Measurements from ENCODE around the gene PRPF18. TPM values are rescaled to one million over a fixed set of nuclear protein-coding genes. Genes with fewer than 3 reads are reported as not detected.

Gene PRPF18
- total RNA-seq, 1 experiment from 2014 or later, result 21.3 TPM

DNA sequence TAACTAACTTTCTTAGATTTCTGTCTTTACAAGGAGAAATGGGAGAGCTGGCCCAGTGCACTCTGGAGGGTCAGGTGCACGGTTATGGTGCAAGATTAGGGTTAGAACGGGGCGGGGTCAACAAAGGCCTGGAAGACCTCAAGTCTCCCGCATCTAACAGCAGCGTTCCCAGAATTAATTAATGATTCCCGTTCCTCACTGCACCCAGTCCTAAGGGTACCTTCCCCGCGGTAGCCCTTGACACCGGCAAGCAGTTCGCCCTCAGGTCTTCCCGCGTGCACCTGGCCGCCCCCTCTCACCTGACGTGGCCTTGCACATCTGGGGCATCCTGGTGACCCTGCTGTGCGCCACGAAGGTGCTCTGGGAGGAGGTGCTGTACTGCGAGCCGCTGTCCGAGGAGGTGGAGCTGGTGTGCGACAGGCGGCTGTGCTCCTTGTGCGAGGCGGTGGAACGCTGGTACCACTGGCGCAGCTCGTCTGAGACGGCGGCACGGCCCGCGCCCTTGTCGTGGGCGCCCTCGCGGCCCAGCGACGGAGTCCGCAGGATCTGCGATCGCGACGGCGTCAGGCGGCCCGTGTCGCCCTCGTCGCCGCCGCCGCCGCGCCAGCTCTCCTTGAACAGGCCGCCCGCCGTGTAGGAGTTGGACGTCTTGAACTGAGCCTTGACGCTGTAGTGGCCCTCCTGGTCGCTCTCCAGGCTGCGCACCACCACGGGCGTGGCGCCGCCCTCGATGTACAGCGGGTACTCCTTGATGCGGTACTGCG is 69.8 kb downstream of the PRPF18 start:
- BruUV-seq (replicated peaks), result no TSS peak
- TF ChIP-seq, protein P1, sequence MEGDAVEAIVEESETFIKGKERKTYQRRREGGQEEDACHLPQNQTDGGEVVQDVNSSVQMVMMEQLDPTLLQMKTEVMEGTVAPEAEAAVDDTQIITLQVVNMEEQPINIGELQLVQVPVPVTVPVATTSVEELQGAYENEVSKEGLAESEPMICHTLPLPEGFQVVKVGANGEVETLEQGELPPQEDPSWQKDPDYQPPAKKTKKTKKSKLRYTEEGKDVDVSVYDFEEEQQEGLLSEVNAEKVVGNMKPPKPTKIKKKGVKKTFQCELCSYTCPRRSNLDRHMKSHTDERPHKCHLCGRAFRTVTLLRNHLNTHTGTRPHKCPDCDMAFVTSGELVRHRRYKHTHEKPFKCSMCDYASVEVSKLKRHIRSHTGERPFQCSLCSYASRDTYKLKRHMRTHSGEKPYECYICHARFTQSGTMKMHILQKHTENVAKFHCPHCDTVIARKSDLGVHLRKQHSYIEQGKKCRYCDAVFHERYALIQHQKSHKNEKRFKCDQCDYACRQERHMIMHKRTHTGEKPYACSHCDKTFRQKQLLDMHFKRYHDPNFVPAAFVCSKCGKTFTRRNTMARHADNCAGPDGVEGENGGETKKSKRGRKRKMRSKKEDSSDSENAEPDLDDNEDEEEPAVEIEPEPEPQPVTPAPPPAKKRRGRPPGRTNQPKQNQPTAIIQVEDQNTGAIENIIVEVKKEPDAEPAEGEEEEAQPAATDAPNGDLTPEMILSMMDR (IDR thresholded peaks at IDR 0.05; ENCODE audit: unreplicated experiment), result no peak
- no peak for DNase-seq
- Mint-ChIP-seq H3K27ac (ENCODE audit: unreplicated experiment) (no peak overlapping the region), H3K4me1 (ENCODE audit: low read depth, unreplicated experiment) (no peaks in the 10 kb centered on the region), H3K36me3 (ENCODE audit: insufficient read depth, unreplicated experiment) (peaks cover 12% of the 10 kb centered on the region), H3K9me3 (ENCODE audit: low read depth, unreplicated experiment) (no peaks in the 10 kb centered on the region), H3K27me3 (ENCODE audit: unreplicated experiment) (no peaks in the 10 kb centered on the region), H3K4me3 (ENCODE audit: low read depth, unreplicated experiment) (no peak overlapping the region)
- CTCF ChIA-PET, result interaction anchor here (0.7 kb wide), 1 partner anchor 1246 kb away, joined by 6 read pairs; no protein-coding TSS in a partner anchor
- intact Hi-C loops (cut with micrococcal nuclease; ENCODE audit: unreplicated experiment), result no loop called here

DNA sequence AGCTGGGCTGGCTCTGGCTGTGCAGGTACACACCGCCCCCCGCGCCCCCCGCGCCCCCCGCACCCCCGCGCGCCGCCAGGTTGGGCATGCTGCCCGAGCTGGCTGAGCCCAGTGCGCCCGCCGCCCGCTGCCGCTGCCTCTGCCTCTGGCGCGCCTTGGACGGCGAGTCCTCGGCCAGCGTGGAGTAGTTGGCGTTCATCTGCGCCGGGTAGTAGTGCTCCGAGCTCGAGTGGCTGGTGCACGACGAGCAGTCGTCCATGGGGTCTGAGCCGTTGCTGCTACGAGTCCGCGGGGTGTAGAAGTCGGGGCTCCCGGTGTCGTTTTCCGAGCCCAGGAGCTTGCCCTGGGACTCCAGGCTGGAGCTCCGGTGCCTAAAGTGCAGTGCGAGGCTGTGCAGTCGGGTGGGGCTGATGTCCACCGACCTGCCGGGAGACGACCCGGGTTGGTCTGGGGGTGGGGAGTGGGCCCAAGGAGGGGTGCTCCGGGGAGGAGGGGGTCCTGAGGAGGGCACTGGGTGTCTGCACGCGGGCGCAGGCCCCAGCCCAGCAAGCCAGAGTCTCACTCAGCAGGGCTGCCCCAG is 70.4 kb downstream of the PRPF18 start:
- H3K27me3 Mint-ChIP-seq (ENCODE audit: unreplicated experiment), result no peaks in the 10 kb centered on the region
- peaks cover 12% of the 10 kb centered on the region for H3K36me3 Mint-ChIP-seq (ENCODE audit: insufficient read depth, unreplicated experiment)
- TF ChIP-seq, protein P1 (IDR thresholded peaks at IDR 0.05; ENCODE audit: unreplicated experiment), result no peak
- H3K27ac Mint-ChIP-seq (ENCODE audit: unreplicated experiment), result no peak overlapping the region
- no peak for DNase-seq
- intact Hi-C loops (cut with micrococcal nuclease; ENCODE audit: unreplicated experiment), result no loop called here
- H3K4me3 Mint-ChIP-seq (ENCODE audit: low read depth, unreplicated experiment), result no peak overlapping the region
- no peaks in the 10 kb centered on the region for H3K4me1 Mint-ChIP-seq (ENCODE audit: low read depth, unreplicated experiment)
- BruUV-seq (replicated peaks), result no TSS peak
- CTCF ChIA-PET, result no interaction called here
- no peaks in the 10 kb centered on the region for H3K9me3 Mint-ChIP-seq (ENCODE audit: low read depth, unreplicated experiment)

DNA sequence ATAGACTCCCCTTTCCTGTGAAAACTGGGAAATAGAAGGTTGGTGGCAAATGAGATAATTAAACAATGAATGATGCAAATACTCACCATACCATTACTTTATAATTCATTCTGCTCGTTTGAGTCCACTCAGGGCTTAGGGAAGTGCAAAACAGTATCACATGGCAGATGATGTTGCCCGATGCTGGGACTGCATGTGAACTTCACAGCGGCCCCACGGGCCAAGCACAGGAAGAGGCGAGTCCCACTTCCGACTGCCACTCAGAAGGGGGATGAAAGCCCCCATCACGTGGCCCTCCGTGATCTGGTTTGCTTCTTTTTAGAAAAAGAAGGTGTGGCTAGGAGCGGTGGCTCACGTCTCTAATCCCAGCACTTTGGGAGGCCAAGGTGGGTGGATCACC is 71.5 kb downstream of the PRPF18 start:
- Mint-ChIP-seq H3K9me3 (ENCODE audit: low read depth, unreplicated experiment) (no peaks in the 10 kb centered on the region), H3K4me3 (ENCODE audit: low read depth, unreplicated experiment) (no peak overlapping the region), H3K27ac (ENCODE audit: unreplicated experiment) (no peak overlapping the region), H3K36me3 (ENCODE audit: insufficient read depth, unreplicated experiment) (peaks cover 12% of the 10 kb centered on the region), H3K4me1 (ENCODE audit: low read depth, unreplicated experiment) (no peaks in the 10 kb centered on the region), H3K27me3 (ENCODE audit: unreplicated experiment) (no peaks in the 10 kb centered on the region)
- BruUV-seq (replicated peaks), result no TSS peak
- CTCF ChIA-PET, result no interaction called here
- intact Hi-C loops (cut with micrococcal nuclease; ENCODE audit: unreplicated experiment), result no loop called here
- TF ChIP-seq, protein P1 (IDR thresholded peaks at IDR 0.05; ENCODE audit: unreplicated experiment), result no peak
- no peak for DNase-seq

DNA sequence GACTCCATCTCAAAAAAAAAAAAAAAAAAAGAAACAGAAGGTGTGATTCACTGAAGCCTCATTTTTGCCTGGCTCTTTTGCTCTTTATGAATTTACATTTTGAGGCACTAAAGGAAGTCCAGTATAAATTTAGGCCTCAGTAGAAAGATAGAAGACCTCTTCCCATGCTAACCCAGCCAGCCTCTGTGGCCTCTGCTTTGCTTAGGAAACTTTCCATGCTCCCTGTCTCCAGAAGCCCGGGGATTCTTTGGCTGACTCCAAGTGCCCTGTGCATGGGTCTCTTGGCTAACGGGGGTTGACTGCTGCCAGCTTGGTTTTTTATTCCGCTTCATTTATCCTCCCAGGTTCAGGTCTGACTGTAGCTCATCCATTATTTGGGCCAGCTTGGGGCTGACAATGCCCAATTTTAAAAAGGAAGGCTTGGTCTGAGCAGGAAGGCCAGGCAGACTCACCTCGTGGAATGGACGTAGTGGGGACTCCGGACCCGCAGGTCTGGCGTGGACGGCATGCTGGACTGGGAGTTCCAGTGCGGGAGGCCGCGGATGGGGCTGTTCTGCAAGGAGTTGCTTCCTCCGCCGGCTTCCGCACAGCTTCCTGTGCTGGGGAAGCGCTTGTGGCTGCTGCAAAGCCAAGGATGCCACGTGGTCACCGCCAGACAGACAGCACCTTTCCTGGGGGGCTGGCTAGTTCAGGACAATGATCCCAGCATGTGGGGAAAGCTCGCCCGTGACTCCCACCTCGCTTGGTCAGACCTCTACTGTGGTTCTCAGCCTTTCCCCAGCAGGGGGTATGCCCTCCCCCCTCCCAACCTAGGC is 72.3 kb downstream of the PRPF18 start:
- CTCF ChIA-PET, result interaction anchor here (0.7 kb wide), 1 partner anchor 99 kb away, joined by 5 read pairs; no protein-coding TSS in a partner anchor
- Mint-ChIP-seq H3K9me3 (ENCODE audit: low read depth, unreplicated experiment) (no peaks in the 10 kb centered on the region), H3K36me3 (ENCODE audit: insufficient read depth, unreplicated experiment) (peaks cover 10% of the 10 kb centered on the region), H3K4me1 (ENCODE audit: low read depth, unreplicated experiment) (no peaks in the 10 kb centered on the region), H3K27ac (ENCODE audit: unreplicated experiment) (no peak overlapping the region), H3K27me3 (ENCODE audit: unreplicated experiment) (no peaks in the 10 kb centered on the region), H3K4me3 (ENCODE audit: low read depth, unreplicated experiment) (no peak overlapping the region)
- BruUV-seq (replicated peaks), result no TSS peak
- TF ChIP-seq, protein P1 (IDR thresholded peaks at IDR 0.05; ENCODE audit: unreplicated experiment), result no peak
- no peak for DNase-seq
- intact Hi-C loops (cut with micrococcal nuclease; ENCODE audit: unreplicated experiment), result no loop called here

Measured in Calu3 (cell line).